Astrocyte (in vitro differentiated cells and primary cell): Measurements from ENCODE around the gene PIGZ. TPM values are rescaled to one million over a fixed set of nuclear protein-coding genes. Genes with fewer than 3 reads are reported as not detected.
A peak's percentile ranks its signal among the peaks of the same experiment; 100 is the strongest.

Experiments used
- DNase-seq: peaks from one replicate; pipeline ENCODE4 v3.0.0-alpha.2; 2010; ENCODE audit warnings: low read depth
- FAIRE-seq: peaks from 2 replicates; lab custom pipeline; 2011; peaks lifted over from hg19 to GRCh38; lab: Jason Lieb, UNC
- H2AFZ ChIP-seq: 2 replicates; pipeline ENCODE4 v1.6.0; 2012; ENCODE audit warnings: low read depth, low read length, inconsistent platforms
- H3K27ac ChIP-seq: 2 replicates; pipeline ENCODE4 v1.5.1; 2011; ENCODE audit warnings: low read depth, low read length, inconsistent platforms
- H3K27me3 ChIP-seq: 2 replicates; pipeline ENCODE4 v1.6.0; 2011; ENCODE audit warnings: low read length, inconsistent platforms; ENCODE audit not compliant: insufficient read depth
- H3K36me3 ChIP-seq: 2 replicates; pipeline ENCODE4 v1.5.1; 2011; ENCODE audit warnings: low read length, inconsistent platforms; ENCODE audit not compliant: insufficient read depth
- H3K4me1 ChIP-seq: 2 replicates; pipeline ENCODE4 v1.5.1; 2011; ENCODE audit warnings: low read length, inconsistent platforms; ENCODE audit not compliant: insufficient read depth
- H3K4me2 ChIP-seq: 2 replicates; pipeline ENCODE4 v1.6.0; 2012; ENCODE audit warnings: low read length, inconsistent platforms
- H3K4me3 ChIP-seq: 2 replicates; pipeline ENCODE4 v1.5.1; 2011; ENCODE audit warnings: low read depth, mild to moderate bottlenecking, low read length, inconsistent platforms; ENCODE audit not compliant: insufficient read depth
- H3K79me2 ChIP-seq: 2 replicates; pipeline ENCODE4 v1.6.0; 2012; ENCODE audit warnings: mild to moderate bottlenecking, low read length, inconsistent platforms; ENCODE audit not compliant: insufficient read depth
- H3K9ac ChIP-seq: 2 replicates; pipeline ENCODE4 v1.6.0; 2012; ENCODE audit warnings: mild to moderate bottlenecking, low read length, inconsistent platforms
- H3K9me3 ChIP-seq: 2 replicates; pipeline ENCODE4 v1.5.1; 2012; ENCODE audit warnings: low read depth, mild to moderate bottlenecking, low read length, inconsistent platforms; ENCODE audit not compliant: insufficient read depth
- H4K20me1 ChIP-seq: 2 replicates; pipeline ENCODE4 v1.6.0; 2012; ENCODE audit warnings: low read length, inconsistent platforms; ENCODE audit not compliant: insufficient read depth
- H3K27ac Mint-ChIP-seq: one replicate; pipeline ENCODE4 v1.8.0; 2021; ENCODE audit warnings: mild to moderate bottlenecking, mixed read lengths; ENCODE audit not compliant: unreplicated experiment
- H3K27me3 Mint-ChIP-seq: one replicate; pipeline ENCODE4 v1.8.0; 2021; ENCODE audit warnings: low read depth, mixed read lengths; ENCODE audit not compliant: unreplicated experiment
- H3K36me3 Mint-ChIP-seq: one replicate; pipeline ENCODE4 v1.8.0; 2021; ENCODE audit warnings: low read depth, mixed read lengths; ENCODE audit not compliant: unreplicated experiment
- H3K4me1 Mint-ChIP-seq: one replicate; pipeline ENCODE4 v1.8.0; 2021; ENCODE audit warnings: low read depth, mixed read lengths; ENCODE audit not compliant: unreplicated experiment
- H3K4me3 Mint-ChIP-seq: one replicate; pipeline ENCODE4 v1.8.0; 2021; ENCODE audit warnings: mild to moderate bottlenecking, moderate library complexity, mixed read lengths; ENCODE audit not compliant: unreplicated experiment
- H3K9me3 Mint-ChIP-seq: one replicate; pipeline ENCODE4 v1.8.0; 2021; ENCODE audit warnings: mild to moderate bottlenecking, mixed read lengths; ENCODE audit not compliant: unreplicated experiment
- EZH2 ChIP-seq: IDR thresholded peaks from 2 replicates; pipeline ENCODE4 v1.6.1; 2012; ENCODE audit warnings: mild to moderate bottlenecking, low read length, inconsistent platforms; ENCODE audit not compliant: insufficient read depth
- total RNA-seq: library from RNA; stranded (reverse); gene quantifications from 2 replicates; pipeline ENCODE4 v1.2.1, GENCODE V29; 2021
- TF ChIP-seq, protein P1 (sequence below): IDR thresholded peaks from 2 replicates; pipeline ENCODE4 v1.5.1; 2011; ENCODE audit warnings: low read depth, mild to moderate bottlenecking, inconsistent platforms, low read length, moderate library complexity; ENCODE audit not compliant: insufficient read depth

The PIGZ gene
- total RNA-seq, 1 donor from 2014 or later, result 0.54 TPM

- no peaks in the 10 kb centered on the region for H3K27me3 ChIP-seq
- H3K4me2 ChIP-seq, result peak overlapping the region; percentile 86
- peaks cover 17% of the 10 kb centered on the region for H3K36me3 ChIP-seq
- no peaks in the 10 kb centered on the region for H3K9me3 Mint-ChIP-seq
- H3K27ac Mint-ChIP-seq, result peak overlapping the region; percentile 91
- H4K20me1 ChIP-seq, result peaks cover 23% of the 10 kb centered on the region
- H3K4me3 Mint-ChIP-seq, result peak overlapping the region; percentile 93
- peak; percentile 22 for DNase-seq
- H3K9ac ChIP-seq, result peak overlapping the region; percentile 99
- no peaks in the 10 kb centered on the region for H3K27me3 Mint-ChIP-seq
- H2AFZ ChIP-seq, result peak overlapping the region; percentile 71
- H3K79me2 ChIP-seq, result peaks cover 63% of the 10 kb centered on the region
- no peaks in the 10 kb centered on the region for H3K9me3 ChIP-seq
- H3K36me3 Mint-ChIP-seq, result peaks cover 2% of the 10 kb centered on the region
- H3K27ac ChIP-seq, result peak overlapping the region; percentile 60
- no peak for TF ChIP-seq EZH2
- TF ChIP-seq, protein P1, sequence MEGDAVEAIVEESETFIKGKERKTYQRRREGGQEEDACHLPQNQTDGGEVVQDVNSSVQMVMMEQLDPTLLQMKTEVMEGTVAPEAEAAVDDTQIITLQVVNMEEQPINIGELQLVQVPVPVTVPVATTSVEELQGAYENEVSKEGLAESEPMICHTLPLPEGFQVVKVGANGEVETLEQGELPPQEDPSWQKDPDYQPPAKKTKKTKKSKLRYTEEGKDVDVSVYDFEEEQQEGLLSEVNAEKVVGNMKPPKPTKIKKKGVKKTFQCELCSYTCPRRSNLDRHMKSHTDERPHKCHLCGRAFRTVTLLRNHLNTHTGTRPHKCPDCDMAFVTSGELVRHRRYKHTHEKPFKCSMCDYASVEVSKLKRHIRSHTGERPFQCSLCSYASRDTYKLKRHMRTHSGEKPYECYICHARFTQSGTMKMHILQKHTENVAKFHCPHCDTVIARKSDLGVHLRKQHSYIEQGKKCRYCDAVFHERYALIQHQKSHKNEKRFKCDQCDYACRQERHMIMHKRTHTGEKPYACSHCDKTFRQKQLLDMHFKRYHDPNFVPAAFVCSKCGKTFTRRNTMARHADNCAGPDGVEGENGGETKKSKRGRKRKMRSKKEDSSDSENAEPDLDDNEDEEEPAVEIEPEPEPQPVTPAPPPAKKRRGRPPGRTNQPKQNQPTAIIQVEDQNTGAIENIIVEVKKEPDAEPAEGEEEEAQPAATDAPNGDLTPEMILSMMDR, result no peak
- no peak for FAIRE-seq
- H3K4me1 Mint-ChIP-seq, result peaks cover 23% of the 10 kb centered on the region
- H3K4me1 ChIP-seq, result peaks cover 19% of the 10 kb centered on the region
- H3K4me3 ChIP-seq, result peak overlapping the region; percentile 98
Measured at GRCh38 chr3:196942915-196943277, 25.7 kb downstream of the PIGZ start.

DNA sequence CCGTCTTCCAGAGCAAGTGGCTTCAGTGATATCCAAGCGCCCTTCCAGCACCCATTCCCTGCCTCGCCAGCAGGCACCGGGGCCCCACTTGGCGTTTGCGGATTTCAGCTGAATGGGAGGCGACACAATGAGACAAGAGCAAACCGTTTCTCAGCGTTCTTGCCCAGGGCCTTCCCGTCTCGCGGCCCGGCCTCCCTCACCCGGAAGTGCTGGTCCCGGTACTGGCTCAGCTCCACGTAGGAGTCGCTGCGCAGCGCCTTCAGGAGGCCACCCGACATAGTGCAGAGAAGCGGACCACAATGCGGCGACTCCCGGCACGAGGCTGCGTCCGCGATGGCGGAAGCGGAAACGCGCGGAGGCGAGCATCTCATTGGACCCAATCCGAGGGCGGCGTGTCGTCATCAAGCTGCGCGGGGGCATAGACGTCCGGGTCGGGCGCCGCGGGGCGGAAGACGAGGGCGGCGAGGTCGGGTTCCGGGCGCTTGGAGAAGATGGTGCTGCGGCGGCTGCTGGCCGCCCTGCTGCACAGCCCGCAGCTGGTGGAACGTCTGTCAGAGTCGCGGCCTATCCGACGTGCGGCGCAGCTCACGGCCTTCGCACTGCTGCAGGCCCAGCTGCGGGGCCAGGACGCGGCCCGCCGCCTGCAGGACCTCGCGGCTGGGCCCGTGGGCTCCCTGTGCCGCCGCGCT lies 26.3 kb downstream of the PIGZ start, which contains the start of gene NCBP2:
Gene NCBP2, minus strand, starts transcription at position 303 of the 689 bp plus-strand sequence. Its CDS starts 25 bp downstream, at position 278.
- Mint-ChIP-seq H3K4me3 (peak within 1 kb of the TSS; percentile 98), H3K27ac (peak within 1 kb of the TSS; percentile 96), H3K27me3 (no peaks in the 10 kb centered on the region), H3K9me3 (no peaks in the 10 kb centered on the region), H3K4me1 (peaks cover 23% of the 10 kb centered on the region), H3K36me3 (peaks cover 3% of the 10 kb centered on the region)
- Histone ChIP-seq H3K4me3 (peak within 1 kb of the TSS; percentile 98), H3K36me3 (peaks cover 23% of the 10 kb centered on the region), H3K9ac (peak within 1 kb of the TSS; percentile 99), H4K20me1 (peaks cover 24% of the 10 kb centered on the region), H3K79me2 (peaks cover 67% of the 10 kb centered on the region), H3K9me3 (no peaks in the 10 kb centered on the region), H3K27me3 (no peaks in the 10 kb centered on the region), H3K4me2 (peak within 1 kb of the TSS; percentile 86), H3K4me1 (peaks cover 19% of the 10 kb centered on the region), H2AFZ (peak within 1 kb of the TSS; percentile 78), H3K27ac (peak within 1 kb of the TSS; percentile 95)
- TF ChIP-seq EZH2, result no peak
- TF ChIP-seq, protein P1, result peak; percentile 33
- FAIRE-seq, result no peak
- peak; percentile 95 for DNase-seq

DNA sequence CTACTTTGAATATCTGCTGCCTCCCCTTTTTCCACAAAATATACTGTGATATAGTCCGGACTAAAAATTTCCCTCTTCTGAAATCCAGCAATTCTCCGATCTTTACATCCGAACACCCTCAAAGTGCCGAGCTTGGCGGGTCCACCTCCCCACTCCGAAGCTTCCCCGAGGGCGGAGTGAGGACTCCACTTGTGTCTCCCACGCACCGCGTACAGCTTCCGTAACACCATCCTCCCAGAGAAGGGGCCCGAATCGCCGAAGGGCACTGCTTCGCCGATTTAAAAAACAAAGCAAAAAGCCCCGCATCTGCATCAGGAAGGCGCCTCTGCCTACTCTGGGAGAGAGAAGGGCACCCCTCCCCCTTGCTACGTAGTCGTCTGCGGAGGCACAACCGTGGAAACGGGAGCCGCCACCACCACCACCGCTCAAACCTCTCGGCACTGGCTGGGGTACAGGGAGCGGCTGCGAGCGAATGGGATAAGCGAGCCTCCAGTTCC lies 26.9 kb downstream of the PIGZ start:
- peaks cover 30% of the 10 kb centered on the region for H4K20me1 ChIP-seq
- Mint-ChIP-seq H3K27ac (peak overlapping the region; percentile 96), H3K4me3 (peak overlapping the region; percentile 98), H3K9me3 (no peaks in the 10 kb centered on the region), H3K4me1 (peaks cover 23% of the 10 kb centered on the region), H3K27me3 (no peaks in the 10 kb centered on the region), H3K36me3 (peaks cover 8% of the 10 kb centered on the region)
- H3K27me3 ChIP-seq, result no peaks in the 10 kb centered on the region
- H3K79me2 ChIP-seq, result peaks cover 72% of the 10 kb centered on the region
- H2AFZ ChIP-seq, result peak overlapping the region; percentile 78
- peak overlapping the region; percentile 95 for H3K27ac ChIP-seq
- no peak for FAIRE-seq
- TF ChIP-seq, protein P1, result no peak
- TF ChIP-seq EZH2, result no peak
- H3K9ac ChIP-seq, result peak overlapping the region; percentile 99
- H3K4me2 ChIP-seq, result peak overlapping the region; percentile 86
- H3K9me3 ChIP-seq, result no peaks in the 10 kb centered on the region
- H3K4me1 ChIP-seq, result peaks cover 19% of the 10 kb centered on the region
- peak overlapping the region; percentile 98 for H3K4me3 ChIP-seq
- peak; percentile 39 for DNase-seq
- peaks cover 29% of the 10 kb centered on the region for H3K36me3 ChIP-seq
